COLO829 (cell line): ENCODE results near the gene TMCO6.

Experiments used
- DNase-seq: peaks from one replicate; pipeline ENCODE4 v3.0.0; 2012; ENCODE audit warnings: low spot score

Gene TMCO6

GRCh38 chr5:140673187-140673976 lies 34.1 kb downstream of the TMCO6 start, which contains the start of gene DND1:
Gene DND1, minus strand, starts transcription at chr5:140673576. Its CDS starts 34 bp downstream, at chr5:140673542.
- no peak for DNase-seq

DNA sequence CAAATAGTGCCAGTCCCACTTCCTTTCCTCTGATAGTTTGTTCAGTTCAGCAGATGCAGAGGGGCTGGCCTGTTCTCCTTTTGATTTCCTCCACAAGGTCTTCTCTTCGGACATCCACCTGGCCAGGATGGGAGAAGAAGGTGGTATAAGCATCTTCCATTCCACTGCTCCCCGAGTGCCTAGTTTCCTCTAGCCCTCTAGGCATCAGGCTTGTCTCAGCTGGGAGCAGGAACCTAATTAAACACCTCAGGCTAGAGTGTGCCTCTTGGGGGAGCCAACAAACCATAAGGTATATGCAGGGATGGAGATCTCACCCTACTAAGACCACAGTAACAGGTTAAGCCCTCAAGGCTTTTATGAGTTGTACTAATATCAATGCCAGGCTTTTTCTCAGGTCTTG lies 35.0 kb downstream of the TMCO6 start:
- no peak for DNase-seq

GRCh38 chr5:140674629-140675028 lies 35.4 kb downstream of the TMCO6 start:
- no peak for DNase-seq

DNA sequence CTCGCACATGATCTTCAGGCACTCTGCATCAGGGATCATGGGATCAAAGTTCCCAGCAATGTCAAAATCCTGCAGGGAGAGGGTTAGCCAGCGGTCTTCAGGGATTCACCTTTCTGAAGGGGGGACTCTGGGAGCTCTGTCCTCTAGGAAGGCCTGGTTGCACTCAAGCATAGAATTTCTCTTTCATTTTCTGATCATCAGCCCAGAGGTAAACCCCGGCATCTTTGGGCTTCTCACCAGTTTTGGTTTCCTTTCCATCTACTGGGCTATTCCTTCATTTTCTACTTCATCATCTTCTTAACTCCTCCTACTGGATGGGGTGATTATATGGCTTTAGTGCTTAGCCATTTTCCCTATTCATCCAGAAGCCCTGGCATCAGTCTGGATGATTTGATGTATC lies 38.7 kb downstream of the TMCO6 start:
- no peak for DNase-seq

DNA sequence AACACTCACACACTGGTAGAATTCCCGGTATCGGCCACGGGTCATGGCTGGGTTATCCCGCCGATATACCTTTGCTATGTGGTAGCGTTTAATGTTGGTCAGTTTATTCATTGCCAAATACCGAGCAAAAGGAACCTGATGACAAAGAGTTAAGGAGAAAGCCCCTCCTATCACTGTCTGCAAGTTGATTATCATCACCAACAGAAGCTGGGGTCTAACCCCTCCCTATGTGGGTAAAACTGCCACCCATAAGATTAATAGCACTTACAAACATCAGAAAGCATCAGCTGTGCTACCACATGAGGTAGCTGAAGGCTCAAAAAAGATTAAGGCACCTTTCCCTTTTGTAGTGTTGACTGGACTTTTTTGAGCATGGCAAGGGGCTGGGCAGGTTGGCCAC lies 39.7 kb downstream of the TMCO6 start:
- DNase-seq = no peak

GRCh38 chr5:140690376-140690932 lies 51.2 kb downstream of the TMCO6 start:
- no peak for DNase-seq

DNA sequence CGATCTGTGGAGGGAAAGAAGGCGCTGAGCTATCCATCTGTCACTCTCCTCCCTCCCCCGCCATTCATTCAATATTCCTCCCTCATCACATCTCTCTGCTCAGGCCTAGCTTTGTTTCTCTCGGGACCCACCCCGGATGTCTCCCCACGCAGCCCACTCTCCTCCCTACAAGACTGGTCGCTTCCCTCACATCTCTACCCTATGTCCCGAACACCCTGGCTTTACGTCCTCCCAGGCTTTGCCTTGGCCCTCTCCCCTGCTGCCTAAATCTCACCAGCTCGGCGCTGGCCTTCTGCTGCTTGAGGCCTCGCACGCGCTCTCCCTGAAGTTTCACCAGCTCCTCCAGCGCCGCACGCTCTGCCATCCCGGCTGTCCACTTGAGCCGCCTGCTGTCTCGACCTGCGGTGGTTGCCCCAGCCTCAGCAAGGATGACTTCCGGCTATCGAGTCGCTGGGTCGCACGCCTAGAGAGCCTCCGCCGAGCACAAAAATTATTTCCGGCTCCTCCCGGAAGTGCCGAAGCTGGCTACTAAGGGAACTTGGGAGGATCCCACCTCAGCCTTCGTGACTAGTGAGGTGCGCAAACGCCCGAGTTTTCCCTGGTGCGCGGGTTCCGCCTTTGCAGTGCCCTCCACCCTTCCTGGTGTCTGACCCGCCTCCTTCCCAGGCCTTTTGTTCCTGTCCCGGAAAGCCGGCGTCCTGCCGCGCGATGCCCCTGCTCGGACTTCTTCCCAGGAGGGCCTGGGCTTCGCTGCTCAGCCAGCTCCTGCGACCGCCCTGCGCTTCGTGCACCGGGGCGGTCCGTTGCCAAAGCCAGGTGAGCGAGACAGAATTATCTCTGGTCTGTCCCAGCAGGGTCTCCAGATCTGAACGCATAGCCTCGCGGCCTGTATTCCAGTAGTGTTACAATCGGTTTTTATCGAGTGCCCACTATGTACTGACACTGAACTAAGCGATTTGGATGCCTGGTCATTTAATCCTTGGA lies 52.0 kb downstream of the TMCO6 start, which contains the start of the genes HARS1 and HARS2:
TSS of gene HARS1 (minus strand) at position 430 of the 984 bp plus-strand sequence. CDS start at position 364, 66 bp downstream.
TSS of gene HARS2 (plus strand) at position 515 of the 984 bp plus-strand sequence. CDS start at position 709, 194 bp downstream.
- peak; percentile 89 for DNase-seq

DNA sequence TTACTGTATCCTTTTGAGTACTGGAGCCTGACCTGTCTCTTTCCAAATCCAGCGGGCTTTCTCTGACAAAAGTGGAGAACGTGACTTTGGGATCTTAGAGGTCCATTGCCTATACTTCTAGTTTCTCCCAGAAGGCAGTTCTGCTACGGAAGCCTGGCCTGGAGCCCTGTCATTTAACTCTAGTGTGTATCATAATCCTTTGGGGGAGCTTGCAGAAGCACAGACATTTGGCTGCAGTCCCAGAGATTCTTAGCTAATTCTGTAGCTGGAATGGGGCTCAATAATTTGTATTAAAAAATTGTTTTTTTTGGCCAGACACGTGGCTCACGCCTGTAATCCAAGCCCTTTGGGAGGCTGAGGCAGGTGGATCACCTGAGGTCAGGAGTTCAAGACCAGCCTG lies 55.0 kb downstream of the TMCO6 start:
- DNase-seq = no peak
